Fibroblast of villous mesenchyme (primary cell): ENCODE results near the gene IFNK. TPM values are rescaled to one million over a fixed set of nuclear protein-coding genes. Genes with fewer than 3 reads are reported as not detected.
"Not testable (repeated sequence)": the region's sequence is repeated elsewhere in the genome, so short reads cannot be mapped to it uniquely, and the experiment has no call there.

Experiments used
- DNase-seq: peaks from one replicate; pipeline ENCODE4 v3.0.0-alpha.2; 2010; ENCODE audit warnings: low read depth
- H3K4me3 ChIP-seq: 2 replicates; pipeline ENCODE4 v1.5.1; 2011; ENCODE audit warnings: low read depth, mild to moderate bottlenecking, low read length
- total RNA-seq: library from RNA; depleted of rRNA; stranded (reverse); fragments of >200 nt; gene quantifications from 2 replicates; pipeline ENCODE4 v1.2.3, GENCODE V29; 2012
- TF ChIP-seq, protein P1 (sequence below): IDR thresholded peaks from 2 replicates; pipeline ENCODE4 v1.5.1; 2012; ENCODE audit warnings: low read depth, mild to moderate bottlenecking, low read length; ENCODE audit not compliant: insufficient read depth

The IFNK gene
- total RNA-seq, 1 donor, result not detected

DNA sequence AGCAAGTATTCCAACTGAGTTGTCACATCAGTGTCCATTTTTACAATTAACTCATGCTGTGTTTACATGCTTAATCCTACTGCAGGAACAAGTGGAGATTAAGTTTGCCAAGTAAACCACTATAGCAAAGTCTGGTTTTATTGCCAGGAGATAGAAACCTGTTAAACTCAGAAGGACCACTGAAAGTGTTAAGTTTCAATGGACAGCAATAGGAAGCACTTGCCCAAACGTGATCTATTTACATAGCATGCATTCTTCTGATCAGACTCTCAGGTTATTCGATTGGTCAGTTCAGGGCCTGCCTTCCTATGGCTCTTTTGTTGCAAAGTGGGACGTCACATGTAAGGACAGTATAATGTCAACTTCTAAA lies 28.0 kb upstream of the IFNK start:
- no peak overlapping the region for H3K4me3 ChIP-seq
- TF ChIP-seq, protein P1, sequence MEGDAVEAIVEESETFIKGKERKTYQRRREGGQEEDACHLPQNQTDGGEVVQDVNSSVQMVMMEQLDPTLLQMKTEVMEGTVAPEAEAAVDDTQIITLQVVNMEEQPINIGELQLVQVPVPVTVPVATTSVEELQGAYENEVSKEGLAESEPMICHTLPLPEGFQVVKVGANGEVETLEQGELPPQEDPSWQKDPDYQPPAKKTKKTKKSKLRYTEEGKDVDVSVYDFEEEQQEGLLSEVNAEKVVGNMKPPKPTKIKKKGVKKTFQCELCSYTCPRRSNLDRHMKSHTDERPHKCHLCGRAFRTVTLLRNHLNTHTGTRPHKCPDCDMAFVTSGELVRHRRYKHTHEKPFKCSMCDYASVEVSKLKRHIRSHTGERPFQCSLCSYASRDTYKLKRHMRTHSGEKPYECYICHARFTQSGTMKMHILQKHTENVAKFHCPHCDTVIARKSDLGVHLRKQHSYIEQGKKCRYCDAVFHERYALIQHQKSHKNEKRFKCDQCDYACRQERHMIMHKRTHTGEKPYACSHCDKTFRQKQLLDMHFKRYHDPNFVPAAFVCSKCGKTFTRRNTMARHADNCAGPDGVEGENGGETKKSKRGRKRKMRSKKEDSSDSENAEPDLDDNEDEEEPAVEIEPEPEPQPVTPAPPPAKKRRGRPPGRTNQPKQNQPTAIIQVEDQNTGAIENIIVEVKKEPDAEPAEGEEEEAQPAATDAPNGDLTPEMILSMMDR, result no peak
- no peak for DNase-seq

DNA sequence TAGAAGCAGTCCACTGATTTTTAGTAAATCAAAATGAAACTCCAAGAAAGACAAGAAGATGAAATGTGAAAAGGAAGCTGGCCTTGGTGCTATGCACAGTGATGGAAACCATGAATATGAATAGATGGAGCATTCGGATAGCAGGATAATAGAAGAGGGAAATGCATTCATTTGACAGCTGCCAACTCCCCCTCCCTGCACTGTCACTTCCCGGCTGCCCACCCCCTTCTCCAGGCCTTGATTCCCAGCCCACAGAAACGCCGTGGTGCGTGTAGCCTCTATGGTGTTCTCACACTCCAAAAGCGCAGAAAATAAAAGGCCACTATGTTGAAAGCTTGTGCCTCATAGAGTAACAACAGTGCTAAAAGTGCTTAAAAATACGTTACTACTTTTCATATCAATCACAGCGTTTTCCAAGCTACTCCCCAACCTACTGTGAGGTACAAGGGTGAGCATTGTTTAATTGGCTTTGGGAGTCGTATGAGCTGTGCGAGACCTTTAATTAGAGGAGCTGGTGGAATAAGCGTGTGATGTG lies 26.1 kb upstream of the IFNK start:
- TF ChIP-seq, protein P1, result no peak
- H3K4me3 ChIP-seq, result no peak overlapping the region

DNA sequence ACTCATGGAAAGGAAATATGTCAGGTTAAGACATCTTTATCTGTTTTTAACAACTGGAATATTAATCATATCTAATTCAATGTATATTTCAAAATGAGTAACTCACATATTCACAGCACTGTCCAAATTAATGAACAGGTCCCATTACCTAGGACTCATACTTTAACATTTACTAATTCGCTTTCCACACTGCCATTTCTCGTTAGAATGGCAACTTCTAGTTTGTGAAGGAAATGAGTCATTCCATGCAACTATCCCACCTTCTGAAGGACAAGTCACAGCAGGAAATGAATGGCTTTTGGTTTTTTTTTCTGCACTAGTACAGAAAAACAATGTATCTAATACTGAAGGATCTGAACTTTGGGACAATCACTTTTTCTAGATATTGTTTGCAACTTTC lies 24.6 kb upstream of the IFNK start:
- peak; percentile 48 for DNase-seq

More for the DNA sequence above, 26.1 kb upstream of the IFNK start:
- DNase-seq, result no peak

DNA sequence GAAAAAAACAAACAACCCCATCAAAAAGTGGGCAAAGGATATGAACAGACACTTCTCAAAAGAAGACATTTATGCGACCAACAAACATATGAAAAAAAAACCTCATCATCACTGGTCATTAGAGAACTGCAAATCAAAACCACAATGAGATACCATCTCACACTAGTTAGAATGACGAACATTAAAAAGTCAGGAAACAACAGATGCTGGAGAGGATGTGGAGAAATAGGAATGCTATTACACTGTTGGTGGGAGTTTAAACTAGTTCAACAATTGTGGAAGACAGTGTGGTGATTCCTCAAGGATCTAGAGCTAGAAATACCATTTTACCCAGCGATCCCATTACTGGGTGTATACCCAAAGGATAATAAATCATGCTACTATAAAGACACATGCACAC lies 23.2 kb upstream of the IFNK start:
- H3K4me3 ChIP-seq, result not testable (repeated sequence)
- peak; percentile 22 for DNase-seq

More for the DNA sequence above, 24.6 kb upstream of the IFNK start:
- TF ChIP-seq, protein P1, result no peak
- no peak overlapping the region for H3K4me3 ChIP-seq

DNA sequence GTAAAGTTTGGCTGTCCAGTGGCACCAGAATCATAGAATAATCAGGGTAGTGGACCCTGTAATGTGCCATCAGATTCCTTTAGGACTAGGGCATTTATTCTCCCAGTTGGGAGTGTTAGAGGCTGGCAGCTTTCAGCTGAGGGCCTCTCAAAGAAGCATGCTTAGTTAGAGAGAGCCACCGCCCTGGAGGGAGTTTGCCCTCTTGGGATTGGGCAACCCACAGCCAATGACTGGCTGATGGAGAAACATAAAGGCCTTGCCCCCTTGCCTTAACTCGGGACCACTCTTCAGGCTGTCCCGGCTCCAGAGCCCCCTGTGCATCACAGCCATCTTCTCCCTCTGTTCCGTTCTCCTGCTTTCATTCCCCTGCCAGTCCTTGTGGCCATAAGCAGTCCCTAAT lies 20.5 kb upstream of the IFNK start:
- H3K4me3 ChIP-seq, result no peak overlapping the region
- no peak for DNase-seq
- TF ChIP-seq, protein P1, result no peak

DNA sequence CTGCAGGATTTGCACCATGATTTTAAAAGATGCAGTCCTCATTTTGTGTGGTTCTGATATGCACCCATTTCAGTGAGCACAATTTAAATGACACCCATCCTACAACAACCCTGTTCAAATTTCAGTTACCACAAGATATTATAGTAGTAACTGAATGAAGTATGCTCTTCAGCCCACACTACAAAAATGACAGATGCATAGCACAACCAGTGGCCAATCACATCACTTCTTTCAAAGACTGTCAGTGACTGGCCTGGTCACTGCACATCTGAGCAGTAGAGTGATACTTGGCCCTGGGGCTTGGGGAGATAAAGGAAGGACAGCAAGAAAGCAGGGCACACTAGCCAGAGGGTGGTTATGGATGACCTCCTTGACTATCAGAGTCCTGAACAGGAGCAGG lies 19.8 kb upstream of the IFNK start:
- no peak overlapping the region for H3K4me3 ChIP-seq
- TF ChIP-seq, protein P1, result no peak
- DNase-seq, result no peak

DNA sequence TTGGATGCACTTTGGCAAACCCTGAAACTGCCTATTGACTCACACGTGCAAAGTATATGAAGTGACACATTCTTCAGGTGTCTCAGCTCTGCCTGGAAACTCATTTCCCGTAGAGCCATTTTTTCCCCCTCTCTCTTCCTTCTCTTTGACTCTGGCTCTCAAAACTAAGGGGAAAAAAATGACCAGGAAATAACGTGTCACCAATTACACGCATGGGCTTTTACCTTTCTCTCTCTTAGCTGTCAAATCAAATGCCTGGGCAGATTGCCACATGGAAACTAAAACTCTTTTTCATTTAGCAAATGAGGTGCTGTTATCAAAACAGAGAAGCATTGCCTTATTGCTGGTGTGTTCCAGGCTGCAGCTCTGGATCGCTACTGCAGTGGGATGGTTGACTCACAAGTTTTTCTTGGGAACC lies 18.3 kb upstream of the IFNK start:
- TF ChIP-seq, protein P1, result no peak
- H3K4me3 ChIP-seq, result no peak overlapping the region
- DNase-seq, result no peak
